WTC11 (cell line): Measurements from ENCODE around the gene LONP2. TPM values are rescaled to one million over a fixed set of nuclear protein-coding genes. Genes with fewer than 3 reads are reported as not detected.
"Not testable (repeated sequence)": the region's sequence is repeated elsewhere in the genome, so short reads cannot be mapped to it uniquely, and the experiment has no call there.

ENCODE experiments used
- ATAC-seq: fragments of 200-7000 bp; cut with Tn5 transposase; 2 replicates; pipeline ENCODE4 v1.10.0; 2021; ENCODE audit warnings: mild to moderate bottlenecking, moderate library complexity
- CTCF ChIA-PET: fragments of 300-600 bp; sonication (Branson Sonifier 250); formaldehyde crosslinking; loops from one replicate; lab custom pipeline; 2021; ENCODE audit warnings: antibody characterized with exemption; lab: Charles Lee
- POLR2A ChIA-PET: fragments of 350-600 bp; sonication (Branson Sonifier 250); formaldehyde crosslinking; loops from one replicate; lab custom pipeline; 2021; ENCODE audit warnings: antibody characterized with exemption; lab: Charles Lee
- DNase-seq: peaks from one replicate; pipeline ENCODE4 v3.0.0; 2021; ENCODE audit warnings: low spot score
- H3K27ac Mint-ChIP-seq: 2 replicates; pipeline ENCODE4 v1.8.0; 2021; ENCODE audit warnings: mixed read lengths
- H3K27me3 Mint-ChIP-seq: 2 replicates; pipeline ENCODE4 v1.8.0; 2021; ENCODE audit warnings: low read depth, mild to moderate bottlenecking, moderate library complexity, mixed read lengths
- H3K36me3 Mint-ChIP-seq: 2 replicates; pipeline ENCODE4 v1.8.0; 2021; ENCODE audit warnings: mixed read lengths
- H3K4me1 Mint-ChIP-seq: 2 replicates; pipeline ENCODE4 v1.8.0; 2022; ENCODE audit warnings: mixed read lengths
- H3K4me3 Mint-ChIP-seq: 2 replicates; pipeline ENCODE4 v1.8.0; 2021; ENCODE audit warnings: mild to moderate bottlenecking, moderate library complexity, mixed read lengths
- H3K9me3 Mint-ChIP-seq: 2 replicates; pipeline ENCODE4 v1.8.0; 2021; ENCODE audit warnings: mixed read lengths
- CBFB ChIP-seq: sonication (generic); formaldehyde crosslinking; IDR thresholded peaks from 2 replicates; pipeline ENCODE4 v1.8.1; 2022; ENCODE audit warnings: mild to moderate bottlenecking, low read depth, missing genetic modification reagents
- E2F4 ChIP-seq: sonication (generic); formaldehyde crosslinking; IDR thresholded peaks from 2 replicates; pipeline ENCODE4 v1.8.1; 2022; ENCODE audit warnings: low read depth, mild to moderate bottlenecking, moderate library complexity, missing genetic modification reagents, borderline replicate concordance
- ERG ChIP-seq: fragments of 250-450 bp; sonication (Bioruptor Pico); IDR thresholded peaks from 2 replicates; pipeline ENCODE4 v1.8.0; 2021; ENCODE audit warnings: mild to moderate bottlenecking
- FOXJ3 ChIP-seq: sonication (generic); formaldehyde crosslinking; IDR thresholded peaks from 2 replicates; pipeline ENCODE4 v1.9.0; 2021; ENCODE audit warnings: missing genetic modification reagents, mild to moderate bottlenecking, borderline replicate concordance
- FOXP4 ChIP-seq: sonication (generic); formaldehyde crosslinking; IDR thresholded peaks from 2 replicates; pipeline ENCODE4 v1.8.0; 2022; ENCODE audit warnings: mild to moderate bottlenecking, missing genetic modification reagents
- GRHL2 ChIP-seq: fragments of 250-450 bp; sonication (Bioruptor Pico); IDR thresholded peaks from 2 replicates; pipeline ENCODE4 v1.8.0; 2022; ENCODE audit warnings: mild to moderate bottlenecking, moderate library complexity; ENCODE audit not compliant: insufficient replicate concordance, severe bottlenecking
- GTF2I ChIP-seq: fragments of 250-450 bp; sonication (Bioruptor Pico); conservative IDR thresholded peaks from 2 replicates; pipeline ENCODE4 v1.4.0; 2021; ENCODE audit warnings: mild to moderate bottlenecking
- HMGA2 ChIP-seq: fragments of 250-450 bp; sonication (Bioruptor Pico); IDR thresholded peaks from 2 replicates; pipeline ENCODE4 v1.4.0; 2021; ENCODE audit warnings: mild to moderate bottlenecking, moderate library complexity
- KAT7 ChIP-seq: sonication (generic); formaldehyde crosslinking; IDR thresholded peaks from 2 replicates; pipeline ENCODE4 v1.8.1; 2023; ENCODE audit warnings: missing genetic modification reagents, mild to moderate bottlenecking, borderline replicate concordance
- MLX ChIP-seq: sonication (generic); formaldehyde crosslinking; IDR thresholded peaks from 2 replicates; pipeline ENCODE4 v1.8.1; 2023; ENCODE audit warnings: mild to moderate bottlenecking, missing genetic modification reagents, moderate library complexity
- NR3C1 ChIP-seq: sonication (generic); formaldehyde crosslinking; conservative IDR thresholded peaks from 2 replicates; pipeline ENCODE4 v1.8.1; 2023; ENCODE audit warnings: low read depth, mild to moderate bottlenecking, missing genetic modification reagents
- PRRX2 ChIP-seq: fragments of 250-450 bp; sonication (Bioruptor Pico); IDR thresholded peaks from 2 replicates; pipeline ENCODE4 v1.8.0; 2021; ENCODE audit warnings: mild to moderate bottlenecking
- USF2 ChIP-seq: sonication (generic); formaldehyde crosslinking; IDR thresholded peaks from 2 replicates; pipeline ENCODE4 v1.8.1; 2023; ENCODE audit warnings: mild to moderate bottlenecking, missing genetic modification reagents, moderate library complexity
- ZBTB21 ChIP-seq: sonication (generic); formaldehyde crosslinking; IDR thresholded peaks from 2 replicates; pipeline ENCODE4 v1.8.1; 2023; ENCODE audit warnings: mild to moderate bottlenecking, missing genetic modification reagents, borderline replicate concordance
- ZNF121 ChIP-seq: sonication (generic); formaldehyde crosslinking; IDR thresholded peaks from 2 replicates; pipeline ENCODE4 v1.8.0; 2023; ENCODE audit warnings: missing genetic modification reagents
- ZNF138 ChIP-seq: sonication (generic); formaldehyde crosslinking; conservative IDR thresholded peaks from 2 replicates; pipeline ENCODE4 v1.8.1; 2022; ENCODE audit warnings: mild to moderate bottlenecking, moderate library complexity, missing genetic modification reagents
- ZNF396 ChIP-seq: fragments of 250-450 bp; sonication (Bioruptor Pico); IDR thresholded peaks from 2 replicates; pipeline ENCODE4 v1.8.0; 2021; ENCODE audit warnings: mild to moderate bottlenecking, moderate library complexity, borderline replicate concordance
- ZNF416 ChIP-seq: fragments of 250-450 bp; sonication (Bioruptor Pico); IDR thresholded peaks from 2 replicates; pipeline ENCODE4 v1.9.0; 2021; ENCODE audit warnings: mild to moderate bottlenecking, inconsistent platforms
- ZNF425 ChIP-seq: fragments of 250-450 bp; sonication (Bioruptor Pico); conservative IDR thresholded peaks from 2 replicates; pipeline ENCODE4 v1.9.0; 2021; ENCODE audit warnings: mild to moderate bottlenecking
- ZNF671 ChIP-seq: fragments of 250-450 bp; sonication (Bioruptor Pico); IDR thresholded peaks from 2 replicates; pipeline ENCODE4 v1.8.0; 2021; ENCODE audit warnings: mild to moderate bottlenecking
- ZSCAN18 ChIP-seq: fragments of 250-450 bp; sonication (Bioruptor Pico); IDR thresholded peaks from 2 replicates; pipeline ENCODE4 v2.1.2; 2022; ENCODE audit warnings: mild to moderate bottlenecking, moderate library complexity
- total RNA-seq: library from RNA; stranded (reverse); gene quantifications from 3 replicates; pipeline ENCODE4 v1.2.3, GENCODE V29; 2021

Gene LONP2
- total RNA-seq, 1 experiment from 2014 or later = 28.4 TPM

GRCh38 chr16:48308535-48308934 lies 64.4 kb downstream of the LONP2 start:
- no peak overlapping the region for H3K27ac Mint-ChIP-seq

GRCh38 chr16:48310908-48311641 lies 67.0 kb downstream of the LONP2 start:
- DNase-seq (no peak), ATAC-seq (no peak)
- no peak for TF ChIP-seq ZNF416
- TF ChIP-seq MLX (CRISPR knock-in tag) = no peak
- no peak for TF ChIP-seq HMGA2 (CRISPR knock-in tag)
- no peak for TF ChIP-seq PRRX2 (CRISPR knock-in tag)
- TF ChIP-seq ZNF425 = no peak
- no peak for TF ChIP-seq ZBTB21 (CRISPR knock-in tag)
- TF ChIP-seq KAT7 = no peak
- no peak for TF ChIP-seq ZSCAN18 (CRISPR knock-in tag)
- TF ChIP-seq ZNF671 (CRISPR knock-in tag) = no peak
- no peak for TF ChIP-seq ZNF138 (CRISPR knock-in tag)
- no peak for TF ChIP-seq ZNF396 (CRISPR knock-in tag)
- TF ChIP-seq ZNF121 (CRISPR knock-in tag) = no peak
- TF ChIP-seq FOXP4 (CRISPR knock-in tag) = no peak
- TF ChIP-seq FOXJ3 = no peak
- TF ChIP-seq ERG (CRISPR knock-in tag) = no peak
- no peak for TF ChIP-seq GTF2I (CRISPR knock-in tag)
- no peak for TF ChIP-seq NR3C1 (CRISPR knock-in tag)
- H3K4me3 Mint-ChIP-seq = no peak overlapping the region
- peaks cover 6% of the 10 kb centered on the region for H3K4me1 Mint-ChIP-seq
- POLR2A ChIA-PET = no interaction called here
- H3K9me3 Mint-ChIP-seq = peaks cover 49% of the 10 kb centered on the region
- CTCF ChIA-PET = no interaction called here
- H3K27me3 Mint-ChIP-seq = no peaks in the 10 kb centered on the region
- H3K36me3 Mint-ChIP-seq = peaks cover 76% of the 10 kb centered on the region
- no peak overlapping the region for H3K27ac Mint-ChIP-seq

More at GRCh38 chr16:48308535-48308934, 64.4 kb downstream of the LONP2 start:
- no peak for ATAC-seq
- Mint-ChIP-seq H3K27me3 (no peaks in the 10 kb centered on the region), H3K9me3 (peaks cover 39% of the 10 kb centered on the region)
- CTCF ChIA-PET = no interaction called here
- no peak for TF ChIP-seq PRRX2 (CRISPR knock-in tag)
- TF ChIP-seq CBFB (CRISPR knock-in tag) = no peak
- TF ChIP-seq USF2 (CRISPR knock-in tag) = no peak
- TF ChIP-seq GRHL2 (CRISPR knock-in tag) = no peak
- no peak for TF ChIP-seq E2F4 (CRISPR knock-in tag)
- TF ChIP-seq, all 79 proteins: peak for 0
- no peak for DNase-seq
- POLR2A ChIA-PET = interaction anchor here (0.7 kb wide), 1 partner anchor 98 kb away, joined by 5 read pairs; no protein-coding TSS in a partner anchor
- H3K4me3 Mint-ChIP-seq = no peak overlapping the region
- peaks cover 6% of the 10 kb centered on the region for H3K4me1 Mint-ChIP-seq
- peaks cover 66% of the 10 kb centered on the region for H3K36me3 Mint-ChIP-seq

- CTCF ChIA-PET, H3K4me3 Mint-ChIP-seq, ATAC-seq, DNase-seq, POLR2A ChIA-PET, H3K27me3 Mint-ChIP-seq, H3K27ac Mint-ChIP-seq: not testable (repeated sequence)
- H3K4me1 Mint-ChIP-seq = peaks cover 29% of the 10 kb centered on the region
- peaks cover 67% of the 10 kb centered on the region for H3K36me3 Mint-ChIP-seq
- H3K9me3 Mint-ChIP-seq = peaks cover 41% of the 10 kb centered on the region
These were observed 69.8 kb downstream of the LONP2 start for GRCh38 chr16:48313905-48314304.
